ENCODE data around the gene ARRDC1.

Gene ARRDC1

DNA sequence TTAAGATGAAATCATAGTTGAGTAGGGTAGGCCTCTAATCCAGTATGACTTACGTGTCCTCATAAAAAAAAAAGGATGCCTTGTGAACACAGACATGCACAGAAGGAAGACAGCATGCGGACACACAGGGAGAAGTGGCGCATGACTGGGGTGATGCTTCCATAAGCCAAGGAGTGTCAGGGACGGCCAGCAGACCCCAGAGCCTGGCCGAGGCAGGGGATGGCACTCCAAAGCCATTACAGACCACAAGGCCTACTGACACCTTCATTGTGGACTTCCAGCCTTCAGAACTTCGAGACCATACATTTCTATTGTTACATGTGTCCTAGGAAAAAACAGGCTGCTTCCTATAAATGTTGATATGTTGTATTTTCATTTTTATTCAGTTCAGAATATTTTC lies 33.2 kb downstream of the ARRDC1 start:
- Histone ChIP-seq H3K27ac (no peak overlapping the region), H3K4me3 (ENCODE audit: low read depth, low read length) (no peak overlapping the region), H3K36me3 (replicated peaks) (no peaks in the 10 kb centered on the region), H3K27me3 (replicated peaks) (no peaks in the 10 kb centered on the region)
- TF ChIP-seq, protein P1, sequence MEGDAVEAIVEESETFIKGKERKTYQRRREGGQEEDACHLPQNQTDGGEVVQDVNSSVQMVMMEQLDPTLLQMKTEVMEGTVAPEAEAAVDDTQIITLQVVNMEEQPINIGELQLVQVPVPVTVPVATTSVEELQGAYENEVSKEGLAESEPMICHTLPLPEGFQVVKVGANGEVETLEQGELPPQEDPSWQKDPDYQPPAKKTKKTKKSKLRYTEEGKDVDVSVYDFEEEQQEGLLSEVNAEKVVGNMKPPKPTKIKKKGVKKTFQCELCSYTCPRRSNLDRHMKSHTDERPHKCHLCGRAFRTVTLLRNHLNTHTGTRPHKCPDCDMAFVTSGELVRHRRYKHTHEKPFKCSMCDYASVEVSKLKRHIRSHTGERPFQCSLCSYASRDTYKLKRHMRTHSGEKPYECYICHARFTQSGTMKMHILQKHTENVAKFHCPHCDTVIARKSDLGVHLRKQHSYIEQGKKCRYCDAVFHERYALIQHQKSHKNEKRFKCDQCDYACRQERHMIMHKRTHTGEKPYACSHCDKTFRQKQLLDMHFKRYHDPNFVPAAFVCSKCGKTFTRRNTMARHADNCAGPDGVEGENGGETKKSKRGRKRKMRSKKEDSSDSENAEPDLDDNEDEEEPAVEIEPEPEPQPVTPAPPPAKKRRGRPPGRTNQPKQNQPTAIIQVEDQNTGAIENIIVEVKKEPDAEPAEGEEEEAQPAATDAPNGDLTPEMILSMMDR (IDR thresholded peaks at IDR 0.05; ENCODE audit: low read depth, low read length, missing control alignments) = no peak
- in situ Hi-C loops (cut with HindIII; ENCODE audit: low pct_ligation_motif_present, low sequenced_read_pairs) = no loop called here
- no peak for DNase-seq

DNA sequence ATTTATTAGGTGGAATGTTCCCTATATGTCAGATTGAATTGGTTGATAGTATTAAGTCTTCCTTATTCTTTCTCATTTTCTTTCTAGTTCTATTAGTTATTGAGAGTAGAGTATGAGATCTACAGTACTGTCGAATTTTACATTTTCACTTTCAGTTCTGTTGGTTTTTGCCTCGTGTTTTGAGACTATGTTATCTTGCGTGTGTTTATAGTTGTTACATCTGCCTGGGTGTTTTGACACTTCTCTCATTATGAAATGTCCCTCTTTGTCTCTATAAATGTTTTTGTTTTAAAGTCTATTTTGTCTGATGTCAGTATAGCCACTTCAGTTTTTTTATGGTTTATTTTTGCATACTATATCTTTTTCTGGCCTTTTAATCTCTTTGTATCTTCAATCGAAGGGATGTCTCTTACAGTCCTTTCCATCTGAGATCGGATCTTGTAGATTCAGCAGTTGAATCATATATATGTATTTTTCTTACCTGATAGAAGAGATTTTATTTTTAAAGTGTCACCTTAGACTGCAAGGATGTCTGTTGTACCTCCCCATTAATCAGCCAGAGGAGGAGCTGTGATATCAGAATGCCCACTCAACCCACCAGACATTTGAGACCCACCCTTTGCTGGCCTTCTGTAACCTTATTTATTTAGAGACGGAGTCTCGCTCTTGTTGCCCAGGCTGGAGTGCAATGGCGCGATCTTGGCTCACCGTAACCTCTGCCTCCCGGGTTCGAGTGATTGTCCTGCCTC lies 34.0 kb downstream of the ARRDC1 start:
- Histone ChIP-seq H3K4me3 (ENCODE audit: low read depth, low read length) (no peak overlapping the region), H3K27ac (no peak overlapping the region), H3K27me3 (replicated peaks) (no peaks in the 10 kb centered on the region), H3K36me3 (replicated peaks) (peaks cover 3% of the 10 kb centered on the region)
- in situ Hi-C loops (cut with HindIII; ENCODE audit: low pct_ligation_motif_present, low sequenced_read_pairs) = no loop called here
- no peak for DNase-seq
- TF ChIP-seq, protein P1 (IDR thresholded peaks at IDR 0.05; ENCODE audit: low read depth, low read length, missing control alignments) = no peak

DNA sequence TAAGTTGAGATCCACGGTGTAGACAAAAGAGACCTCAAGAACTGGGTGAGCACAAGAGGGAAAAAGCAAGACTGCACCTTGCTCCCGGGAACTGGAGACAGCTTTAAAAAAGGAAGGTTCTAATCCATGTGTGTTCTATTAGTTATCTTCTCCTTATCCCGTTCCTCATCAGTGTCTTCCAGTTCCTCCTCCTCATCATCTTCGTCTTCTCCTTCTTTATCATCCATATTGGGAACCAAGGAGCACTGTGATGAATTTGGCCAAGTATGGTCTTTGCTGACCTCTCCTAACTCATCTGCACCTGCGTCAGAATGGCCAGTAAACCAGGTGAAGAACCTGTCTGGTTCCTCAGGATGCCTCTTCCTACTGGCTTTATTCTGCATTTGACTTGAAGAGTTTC lies 35.4 kb downstream of the ARRDC1 start:
- in situ Hi-C loops (cut with HindIII; ENCODE audit: low pct_ligation_motif_present, low sequenced_read_pairs) = no loop called here
- no peak for DNase-seq
- Histone ChIP-seq H3K27ac (no peak overlapping the region), H3K4me3 (ENCODE audit: low read depth, low read length) (no peak overlapping the region), H3K27me3 (replicated peaks) (no peaks in the 10 kb centered on the region), H3K36me3 (replicated peaks) (peaks cover 7% of the 10 kb centered on the region)
- TF ChIP-seq, protein P1 (IDR thresholded peaks at IDR 0.05; ENCODE audit: low read depth, low read length, missing control alignments) = no peak

DNA sequence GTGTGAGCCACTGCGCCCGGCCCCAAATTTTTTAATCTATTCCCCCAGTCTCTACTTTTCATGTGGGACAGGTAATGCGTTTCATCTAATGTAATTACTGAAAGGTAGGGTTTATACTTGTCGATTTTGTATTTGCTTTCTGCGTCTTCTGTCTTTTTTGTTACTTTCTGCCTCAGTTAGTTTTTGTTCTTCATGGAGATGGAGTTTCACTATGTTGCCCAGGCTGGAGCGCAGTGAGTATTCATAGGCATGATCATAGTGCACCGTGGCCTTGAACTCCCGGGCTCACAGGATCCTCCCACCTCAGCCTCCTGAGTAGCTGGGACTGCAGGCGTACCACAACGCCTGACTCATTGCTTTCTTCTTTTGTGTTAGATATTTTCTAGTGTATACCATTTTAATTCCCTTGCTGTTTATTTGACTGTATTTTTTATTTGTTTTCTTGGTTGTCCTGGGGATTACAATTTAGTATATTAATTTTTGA lies 36.7 kb downstream of the ARRDC1 start:
- in situ Hi-C loops (cut with HindIII; ENCODE audit: low pct_ligation_motif_present, low sequenced_read_pairs) = no loop called here
- no peak for DNase-seq
- Histone ChIP-seq H3K27ac (no peak overlapping the region), H3K27me3 (replicated peaks) (no peaks in the 10 kb centered on the region), H3K4me3 (ENCODE audit: low read depth, low read length) (no peak overlapping the region), H3K36me3 (replicated peaks) (peaks cover 7% of the 10 kb centered on the region)
- TF ChIP-seq, protein P1 (IDR thresholded peaks at IDR 0.05; ENCODE audit: low read depth, low read length, missing control alignments) = no peak

DNA sequence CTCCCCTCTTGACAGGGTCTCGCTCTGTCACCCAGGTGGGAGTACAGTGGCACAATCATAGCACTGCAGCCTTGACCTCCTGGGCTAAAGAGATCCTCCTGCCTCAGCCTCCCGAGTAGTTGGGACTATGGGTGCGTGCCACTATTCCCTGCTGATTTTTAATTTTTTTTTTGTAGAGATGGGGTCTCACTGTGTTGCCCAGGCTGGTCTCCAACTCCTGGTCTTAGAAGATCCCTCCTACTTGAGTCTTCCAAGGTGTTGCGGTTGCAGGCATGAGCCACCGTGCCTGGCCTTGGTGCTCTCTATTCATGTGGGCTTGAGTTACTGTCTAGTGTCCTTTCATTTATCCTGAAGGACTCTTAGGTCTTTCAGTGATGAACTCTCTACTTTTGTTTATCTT lies 37.4 kb downstream of the ARRDC1 start:
- no peak for DNase-seq
- Histone ChIP-seq H3K36me3 (replicated peaks) (peaks cover 7% of the 10 kb centered on the region), H3K27me3 (replicated peaks) (no peaks in the 10 kb centered on the region), H3K27ac (no peak overlapping the region), H3K4me3 (ENCODE audit: low read depth, low read length) (no peak overlapping the region)
- TF ChIP-seq, protein P1 (IDR thresholded peaks at IDR 0.05; ENCODE audit: low read depth, low read length, missing control alignments) = no peak
- in situ Hi-C loops (cut with HindIII; ENCODE audit: low pct_ligation_motif_present, low sequenced_read_pairs) = no loop called here

DNA sequence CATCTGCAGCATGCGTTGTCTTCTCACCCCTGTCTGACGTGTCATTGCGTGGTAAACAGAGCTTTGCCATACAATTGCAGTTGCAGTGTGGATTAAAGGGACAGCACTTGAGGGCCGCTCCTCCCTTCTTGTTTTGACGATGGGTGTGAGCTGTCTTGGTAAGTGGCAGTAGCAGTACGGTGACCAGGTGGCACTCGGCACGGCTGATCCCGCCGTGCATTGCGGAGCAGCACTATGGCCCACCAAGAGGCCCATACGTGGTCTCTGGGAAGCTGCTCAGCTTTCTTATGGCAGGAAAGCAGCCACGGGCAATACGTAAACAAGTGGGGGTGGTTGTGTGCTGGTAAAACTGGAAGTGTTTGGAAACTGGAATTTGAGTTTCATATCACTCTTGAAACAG lies 38.4 kb downstream of the ARRDC1 start:
- TF ChIP-seq, protein P1 (IDR thresholded peaks at IDR 0.05; ENCODE audit: low read depth, low read length, missing control alignments) = no peak
- in situ Hi-C loops (cut with HindIII; ENCODE audit: low pct_ligation_motif_present, low sequenced_read_pairs) = no loop called here
- DNase-seq = no peak
- Histone ChIP-seq H3K36me3 (replicated peaks) (peaks cover 7% of the 10 kb centered on the region), H3K27ac (no peak overlapping the region), H3K27me3 (replicated peaks) (no peaks in the 10 kb centered on the region), H3K4me3 (ENCODE audit: low read depth, low read length) (no peak overlapping the region)
